SK-N-SH (cell line): Measurements from ENCODE around the gene CFAP74.

Source experiments
- TF ChIP-seq, protein P1 (sequence below): IDR thresholded peaks from 2 replicates; pipeline ENCODE4 v1.6.1; 2012; ENCODE audit warnings: mild to moderate bottlenecking, low read depth, low read length, moderate library complexity
- TF ChIP-seq, protein P2 (sequence below): fragments of 200-600 bp; sonication (generic); IDR thresholded peaks from 2 replicates; pipeline ENCODE4 v1.6.1; 2017; ENCODE audit warnings: antibody characterized with exemption, mild to moderate bottlenecking, moderate library complexity

DNA sequence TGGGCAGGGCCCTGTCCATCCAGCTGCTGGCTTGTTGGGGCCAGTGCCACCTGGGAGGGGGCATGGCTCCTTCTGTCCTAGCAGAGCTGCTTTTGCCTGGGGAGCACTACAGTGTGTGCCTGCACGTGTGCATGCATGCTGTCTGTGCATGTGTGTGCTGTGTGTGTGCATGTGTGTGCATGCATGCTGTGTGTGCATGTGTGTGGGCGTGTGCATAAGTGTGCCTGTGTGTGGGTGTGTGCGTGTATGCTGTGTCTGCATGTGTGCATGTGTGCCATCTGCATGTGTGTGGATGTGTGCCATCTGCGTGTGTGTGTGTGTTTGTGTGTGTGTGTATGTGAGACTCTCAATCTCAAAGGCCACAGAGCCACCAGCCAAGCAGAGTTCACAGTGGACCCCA is 38.3 kb upstream of the CFAP74 start:
- TF ChIP-seq, protein P1, sequence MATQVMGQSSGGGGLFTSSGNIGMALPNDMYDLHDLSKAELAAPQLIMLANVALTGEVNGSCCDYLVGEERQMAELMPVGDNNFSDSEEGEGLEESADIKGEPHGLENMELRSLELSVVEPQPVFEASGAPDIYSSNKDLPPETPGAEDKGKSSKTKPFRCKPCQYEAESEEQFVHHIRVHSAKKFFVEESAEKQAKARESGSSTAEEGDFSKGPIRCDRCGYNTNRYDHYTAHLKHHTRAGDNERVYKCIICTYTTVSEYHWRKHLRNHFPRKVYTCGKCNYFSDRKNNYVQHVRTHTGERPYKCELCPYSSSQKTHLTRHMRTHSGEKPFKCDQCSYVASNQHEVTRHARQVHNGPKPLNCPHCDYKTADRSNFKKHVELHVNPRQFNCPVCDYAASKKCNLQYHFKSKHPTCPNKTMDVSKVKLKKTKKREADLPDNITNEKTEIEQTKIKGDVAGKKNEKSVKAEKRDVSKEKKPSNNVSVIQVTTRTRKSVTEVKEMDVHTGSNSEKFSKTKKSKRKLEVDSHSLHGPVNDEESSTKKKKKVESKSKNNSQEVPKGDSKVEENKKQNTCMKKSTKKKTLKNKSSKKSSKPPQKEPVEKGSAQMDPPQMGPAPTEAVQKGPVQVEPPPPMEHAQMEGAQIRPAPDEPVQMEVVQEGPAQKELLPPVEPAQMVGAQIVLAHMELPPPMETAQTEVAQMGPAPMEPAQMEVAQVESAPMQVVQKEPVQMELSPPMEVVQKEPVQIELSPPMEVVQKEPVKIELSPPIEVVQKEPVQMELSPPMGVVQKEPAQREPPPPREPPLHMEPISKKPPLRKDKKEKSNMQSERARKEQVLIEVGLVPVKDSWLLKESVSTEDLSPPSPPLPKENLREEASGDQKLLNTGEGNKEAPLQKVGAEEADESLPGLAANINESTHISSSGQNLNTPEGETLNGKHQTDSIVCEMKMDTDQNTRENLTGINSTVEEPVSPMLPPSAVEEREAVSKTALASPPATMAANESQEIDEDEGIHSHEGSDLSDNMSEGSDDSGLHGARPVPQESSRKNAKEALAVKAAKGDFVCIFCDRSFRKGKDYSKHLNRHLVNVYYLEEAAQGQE: no peak
- TF ChIP-seq, protein P2, sequence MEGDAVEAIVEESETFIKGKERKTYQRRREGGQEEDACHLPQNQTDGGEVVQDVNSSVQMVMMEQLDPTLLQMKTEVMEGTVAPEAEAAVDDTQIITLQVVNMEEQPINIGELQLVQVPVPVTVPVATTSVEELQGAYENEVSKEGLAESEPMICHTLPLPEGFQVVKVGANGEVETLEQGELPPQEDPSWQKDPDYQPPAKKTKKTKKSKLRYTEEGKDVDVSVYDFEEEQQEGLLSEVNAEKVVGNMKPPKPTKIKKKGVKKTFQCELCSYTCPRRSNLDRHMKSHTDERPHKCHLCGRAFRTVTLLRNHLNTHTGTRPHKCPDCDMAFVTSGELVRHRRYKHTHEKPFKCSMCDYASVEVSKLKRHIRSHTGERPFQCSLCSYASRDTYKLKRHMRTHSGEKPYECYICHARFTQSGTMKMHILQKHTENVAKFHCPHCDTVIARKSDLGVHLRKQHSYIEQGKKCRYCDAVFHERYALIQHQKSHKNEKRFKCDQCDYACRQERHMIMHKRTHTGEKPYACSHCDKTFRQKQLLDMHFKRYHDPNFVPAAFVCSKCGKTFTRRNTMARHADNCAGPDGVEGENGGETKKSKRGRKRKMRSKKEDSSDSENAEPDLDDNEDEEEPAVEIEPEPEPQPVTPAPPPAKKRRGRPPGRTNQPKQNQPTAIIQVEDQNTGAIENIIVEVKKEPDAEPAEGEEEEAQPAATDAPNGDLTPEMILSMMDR: no peak
